Right ventricle myocardium inferior (tissue), 1 donor: ENCODE results near the gene CCR3. TPM values are rescaled to one million over a fixed set of nuclear protein-coding genes. Genes with fewer than 3 reads are reported as not detected.

Experiments
- total RNA-seq: library from RNA; stranded (reverse); fragmentation: NEBNext Ultra II Directional; extraction: Animal tissue kit (Norgen Biotek cat#: 25700); gene quantifications from one replicate; pipeline ENCODE4 v1.2.1, GENCODE V29; 2021
- donor health status: DM: no; HTN: yes; CAD: no; lungs with severe emphysema.

The CCR3 gene
- total RNA-seq, 1 donor from 2014 or later = not detected

Other genes starting within 250 kb of the CCR3 start
- gene FYCO1, start 246.6 kb upstream of the CCR3 start, total RNA-seq = 107 TPM
- gene XCR1, start 215.0 kb upstream of the CCR3 start, total RNA-seq = not detected
- 3.8 TPM for gene CCR1, start 34.1 kb upstream of the CCR3 start, total RNA-seq
- gene CCR2, start 111.7 kb downstream of the CCR3 start, total RNA-seq = 0.89 TPM
- 0.49 TPM for gene CCR5, start 128.5 kb downstream of the CCR3 start, total RNA-seq
- 1.2 TPM for gene CCRL2, start 164.8 kb downstream of the CCR3 start, total RNA-seq
- gene LTF, start 222.4 kb downstream of the CCR3 start, total RNA-seq = 4.8 TPM